Measurements from ENCODE around the gene ZFYVE28.

ZFYVE28 gene

DNA sequence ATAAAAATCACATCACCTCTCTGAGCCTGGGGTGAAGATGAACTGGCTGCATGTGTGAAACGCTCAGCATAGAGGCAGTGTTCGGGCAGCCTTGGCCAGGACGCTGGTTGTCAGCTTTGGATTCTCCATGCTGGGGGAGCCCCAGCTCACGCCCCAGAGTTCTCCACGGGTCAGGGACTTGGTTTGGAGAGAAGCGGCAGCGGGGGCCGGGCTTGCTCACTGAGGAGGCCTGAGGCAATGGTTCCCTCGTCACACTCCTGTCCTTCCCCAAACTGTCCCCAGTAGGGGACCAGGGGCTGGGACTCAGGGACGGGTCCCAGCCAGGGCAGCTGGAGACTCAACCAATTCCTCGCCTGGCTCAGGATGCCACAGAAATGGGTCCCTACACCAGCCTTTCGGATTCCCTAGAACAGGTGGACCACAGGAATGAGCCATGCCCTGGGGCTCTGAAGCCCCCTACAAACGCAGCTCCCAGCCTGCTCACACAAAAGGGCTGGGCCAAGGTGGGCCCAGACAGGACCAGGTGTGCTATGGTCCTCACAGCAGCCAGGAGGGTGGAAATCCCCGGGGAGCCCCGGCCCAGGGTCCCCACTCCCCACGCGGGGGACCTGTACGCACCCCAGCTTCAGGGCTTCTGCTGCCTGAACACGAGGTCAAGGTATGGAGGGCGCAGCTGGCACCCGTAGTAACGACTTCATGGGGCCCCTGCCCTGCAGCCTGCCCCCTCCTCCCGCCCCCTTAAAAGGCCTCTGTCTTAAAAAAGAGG is 157.9 kb downstream of the ZFYVE28 start:
- Histone ChIP-seq H2BK5ac (ENCODE audit: low read length) (no peak overlapping the region), H4K5ac (ENCODE audit: low read length) (no peak overlapping the region), H2BK15ac (replicated peaks; ENCODE audit: low read depth) (no peak overlapping the region), H3K36me3 (ENCODE audit: control insufficient read depth, insufficient read depth, low read length) (no peaks in the 10 kb centered on the region), H2AK5ac (ENCODE audit: low read length) (no peak overlapping the region), H3K56ac (ENCODE audit: low read length) (peak overlapping the region; percentile 81), H2BK120ac (ENCODE audit: low read depth, low read length) (no peak overlapping the region), H3K79me1 (ENCODE audit: low read length) (no peaks in the 10 kb centered on the region), H3K27ac (ENCODE audit: low read depth, low read length) (no peak overlapping the region), H3K79me2 (ENCODE audit: control insufficient read depth, insufficient read depth, low read length) (no peaks in the 10 kb centered on the region), H3K4me3 (ENCODE audit: low read length) (peak overlapping the region; percentile 58), H3K18ac (ENCODE audit: low read length) (peak overlapping the region; percentile 25), H3K4me1 (ENCODE audit: control insufficient read depth, low read depth, low read length) (no peaks in the 10 kb centered on the region), H3K23ac (ENCODE audit: low read length) (no peak overlapping the region), H3K9ac (ENCODE audit: low read length) (peak overlapping the region; percentile 74), H3K27me3 (ENCODE audit: insufficient read depth, low read length, poor library complexity) (no peaks in the 10 kb centered on the region), H3K4ac (ENCODE audit: low read depth, low read length) (no peak overlapping the region), H3K4me2 (ENCODE audit: low read length) (peak overlapping the region; percentile 56), H4K8ac (ENCODE audit: low read depth, low read length) (no peak overlapping the region)
- WGBS (ENCODE audit: extremely low coverage, insufficient coverage, low lambda C conversion rate): no CpG with 5 or more reads among the region's 23 CpGs
- DNase-seq: no peak

DNA sequence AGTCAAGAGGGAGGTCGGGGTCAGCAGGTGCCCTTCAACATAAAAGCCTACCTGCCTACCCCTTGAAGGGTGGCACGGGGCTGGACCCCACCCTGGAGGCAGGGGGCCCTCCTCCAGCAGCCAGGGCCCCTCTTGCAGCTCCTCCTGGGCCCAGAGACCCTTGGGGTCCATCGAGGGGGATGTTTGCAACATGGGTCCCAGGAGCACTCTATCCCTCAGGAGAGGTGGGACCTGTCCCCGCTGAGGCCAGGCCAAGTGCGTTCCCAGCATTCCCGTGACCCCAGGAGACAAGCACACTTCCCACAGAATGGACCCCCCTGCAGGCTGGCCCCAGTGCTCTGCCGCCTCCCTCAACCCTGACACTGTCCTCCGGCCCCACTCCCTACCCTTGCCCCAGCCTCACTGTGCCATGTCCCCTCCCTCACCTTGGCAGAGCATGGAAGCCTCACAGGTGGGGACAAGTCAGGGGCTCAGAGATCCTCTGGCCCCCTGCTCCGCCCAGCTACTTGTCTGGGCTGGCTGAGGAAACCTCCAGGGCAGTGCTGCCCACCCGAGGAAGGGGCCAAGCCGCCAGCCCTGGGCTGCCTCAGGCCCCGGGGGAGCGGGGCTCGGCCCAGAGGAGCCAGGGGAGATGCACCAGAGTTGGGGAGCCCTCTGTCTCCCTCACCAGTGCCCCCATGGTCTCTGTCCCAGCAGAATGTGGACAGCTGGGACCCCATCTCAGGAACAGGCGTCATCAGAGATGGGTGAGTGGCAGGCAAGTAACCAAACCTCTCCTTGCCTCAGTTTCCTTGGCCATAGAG is 158.7 kb downstream of the ZFYVE28 start:
- no CpG with 5 or more reads among the region's 15 CpGs for WGBS (ENCODE audit: extremely low coverage, insufficient coverage, low lambda C conversion rate)
- DNase-seq: no peak

DNA sequence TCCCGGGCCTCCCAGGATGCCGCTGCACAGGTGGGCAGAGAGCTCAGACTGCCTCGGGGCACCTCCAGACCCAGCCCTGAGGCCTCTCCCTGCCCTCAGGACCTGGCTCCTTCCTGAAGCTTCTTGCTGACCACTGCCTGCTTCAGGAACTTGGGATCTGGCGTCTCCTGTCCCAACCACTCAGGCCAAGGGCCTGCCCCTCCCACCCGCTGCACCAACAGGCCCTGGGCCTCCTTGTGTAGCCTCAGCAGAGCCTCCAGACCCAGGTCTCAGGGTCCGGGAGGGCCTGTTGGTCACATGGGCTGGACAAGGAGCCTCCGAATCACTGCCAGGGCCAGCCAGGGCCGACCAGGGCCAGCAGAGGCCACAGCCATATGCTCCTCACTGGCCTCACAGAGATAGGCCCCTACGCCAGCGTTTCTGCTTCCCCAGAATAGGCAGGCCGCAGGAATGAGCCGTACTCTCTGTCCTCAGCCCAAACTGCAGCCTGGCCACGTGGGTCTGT is 159.4 kb downstream of the ZFYVE28 start:
- no peak overlapping the region for H2BK120ac ChIP-seq (ENCODE audit: low read depth, low read length)
- no peak overlapping the region for H4K8ac ChIP-seq (ENCODE audit: low read depth, low read length)
- no peak for DNase-seq
- H3K4ac ChIP-seq (ENCODE audit: low read depth, low read length): no peak overlapping the region
- no peak overlapping the region for H3K4me3 ChIP-seq (ENCODE audit: low read length)
- no peak overlapping the region for H2BK5ac ChIP-seq (ENCODE audit: low read length)
- H3K23ac ChIP-seq (ENCODE audit: low read length): no peak overlapping the region
- H3K79me1 ChIP-seq (ENCODE audit: low read length): no peaks in the 10 kb centered on the region
- no peaks in the 10 kb centered on the region for H3K79me2 ChIP-seq (ENCODE audit: control insufficient read depth, insufficient read depth, low read length)
- WGBS (ENCODE audit: extremely low coverage, insufficient coverage, low lambda C conversion rate): no CpG with 5 or more reads among the region's 13 CpGs
- H2AK5ac ChIP-seq (ENCODE audit: low read length): no peak overlapping the region
- H2BK15ac ChIP-seq (replicated peaks; ENCODE audit: low read depth): no peak overlapping the region
- H3K18ac ChIP-seq (ENCODE audit: low read length): no peak overlapping the region
- H3K4me2 ChIP-seq (ENCODE audit: low read length): no peak overlapping the region
- H3K4me1 ChIP-seq (ENCODE audit: control insufficient read depth, low read depth, low read length): no peaks in the 10 kb centered on the region
- no peak overlapping the region for H4K5ac ChIP-seq (ENCODE audit: low read length)
- H3K56ac ChIP-seq (ENCODE audit: low read length): no peak overlapping the region
- no peak overlapping the region for H3K9ac ChIP-seq (ENCODE audit: low read length)
- no peak overlapping the region for H3K27ac ChIP-seq (ENCODE audit: low read depth, low read length)
- peaks cover 2% of the 10 kb centered on the region for H3K36me3 ChIP-seq (ENCODE audit: control insufficient read depth, insufficient read depth, low read length)
- H3K27me3 ChIP-seq (ENCODE audit: insufficient read depth, low read length, poor library complexity): no peaks in the 10 kb centered on the region

More for the DNA sequence above, 158.7 kb downstream of the ZFYVE28 start:
- Histone ChIP-seq H3K4me1 (ENCODE audit: control insufficient read depth, low read depth, low read length) (no peaks in the 10 kb centered on the region), H4K5ac (ENCODE audit: low read length) (no peak overlapping the region), H2AK5ac (ENCODE audit: low read length) (no peak overlapping the region), H3K79me2 (ENCODE audit: control insufficient read depth, insufficient read depth, low read length) (no peaks in the 10 kb centered on the region), H2BK120ac (ENCODE audit: low read depth, low read length) (no peak overlapping the region), H3K4me3 (ENCODE audit: low read length) (no peak overlapping the region), H3K27me3 (ENCODE audit: insufficient read depth, low read length, poor library complexity) (no peaks in the 10 kb centered on the region), H3K4me2 (ENCODE audit: low read length) (no peak overlapping the region), H4K8ac (ENCODE audit: low read depth, low read length) (no peak overlapping the region), H3K4ac (ENCODE audit: low read depth, low read length) (no peak overlapping the region), H2BK15ac (replicated peaks; ENCODE audit: low read depth) (no peak overlapping the region), H3K56ac (ENCODE audit: low read length) (no peak overlapping the region), H3K18ac (ENCODE audit: low read length) (no peak overlapping the region), H3K27ac (ENCODE audit: low read depth, low read length) (no peak overlapping the region), H3K36me3 (ENCODE audit: control insufficient read depth, insufficient read depth, low read length) (peaks cover 2% of the 10 kb centered on the region), H3K9ac (ENCODE audit: low read length) (no peak overlapping the region), H2BK5ac (ENCODE audit: low read length) (no peak overlapping the region), H3K23ac (ENCODE audit: low read length) (no peak overlapping the region), H3K79me1 (ENCODE audit: low read length) (no peaks in the 10 kb centered on the region)

DNA sequence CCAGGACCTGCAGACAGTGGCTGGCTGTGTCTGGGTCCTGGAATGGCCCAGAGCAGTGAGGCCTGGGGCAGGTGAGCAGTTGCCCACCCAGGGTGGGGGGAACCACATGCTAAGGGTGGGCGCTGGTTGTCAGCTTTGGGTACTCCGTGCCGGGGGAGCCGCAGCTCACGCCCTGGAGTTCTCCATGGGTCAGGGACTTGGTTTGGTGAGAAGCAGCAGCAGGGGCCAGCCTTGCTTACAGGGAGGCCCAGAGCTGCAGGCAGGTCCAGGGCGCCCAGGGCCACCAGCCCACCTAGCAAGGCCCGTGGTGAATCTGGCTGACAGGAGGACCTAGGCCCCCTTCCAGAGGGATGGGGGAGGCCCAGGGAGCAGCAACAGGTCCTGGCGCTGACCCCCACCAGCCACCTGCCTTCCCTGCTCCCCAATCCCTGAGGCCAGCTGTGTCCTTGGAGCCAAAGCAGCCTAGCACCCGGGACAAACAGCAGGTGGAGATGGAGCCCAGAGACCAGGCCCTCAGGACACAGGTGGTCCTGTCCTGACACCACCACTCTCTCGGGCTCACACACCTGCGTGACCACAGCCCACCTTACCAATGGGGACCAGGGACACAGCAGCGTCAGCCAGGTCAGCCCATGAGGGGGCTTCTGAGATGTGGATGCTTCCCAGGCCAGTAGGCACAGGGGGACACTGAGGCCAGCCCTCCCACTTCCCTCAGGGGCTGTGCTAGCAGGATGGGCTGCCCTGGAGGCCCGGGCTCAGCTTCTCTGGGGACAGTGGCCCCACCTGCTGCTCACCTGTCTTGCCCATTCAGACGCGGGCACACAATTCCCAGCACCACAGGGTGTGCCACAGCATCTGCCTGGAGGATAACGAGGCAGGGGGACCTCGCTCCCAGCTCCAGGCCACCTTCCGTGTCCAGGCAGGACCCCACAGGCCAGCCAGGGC is 160.1 kb downstream of the ZFYVE28 start:
- Histone ChIP-seq H3K56ac (ENCODE audit: low read length) (no peak overlapping the region), H3K79me2 (ENCODE audit: control insufficient read depth, insufficient read depth, low read length) (no peaks in the 10 kb centered on the region), H3K36me3 (ENCODE audit: control insufficient read depth, insufficient read depth, low read length) (peaks cover 2% of the 10 kb centered on the region), H3K4ac (ENCODE audit: low read depth, low read length) (no peak overlapping the region), H3K18ac (ENCODE audit: low read length) (no peak overlapping the region), H3K4me1 (ENCODE audit: control insufficient read depth, low read depth, low read length) (no peaks in the 10 kb centered on the region), H3K27me3 (ENCODE audit: insufficient read depth, low read length, poor library complexity) (no peaks in the 10 kb centered on the region), H2BK15ac (replicated peaks; ENCODE audit: low read depth) (no peak overlapping the region), H3K4me2 (ENCODE audit: low read length) (no peak overlapping the region), H3K9ac (ENCODE audit: low read length) (no peak overlapping the region), H3K4me3 (ENCODE audit: low read length) (no peak overlapping the region), H3K79me1 (ENCODE audit: low read length) (no peaks in the 10 kb centered on the region), H4K8ac (ENCODE audit: low read depth, low read length) (no peak overlapping the region), H3K23ac (ENCODE audit: low read length) (no peak overlapping the region), H3K27ac (ENCODE audit: low read depth, low read length) (no peak overlapping the region), H4K5ac (ENCODE audit: low read length) (no peak overlapping the region), H2AK5ac (ENCODE audit: low read length) (no peak overlapping the region), H2BK5ac (ENCODE audit: low read length) (no peak overlapping the region), H2BK120ac (ENCODE audit: low read depth, low read length) (no peak overlapping the region)
- WGBS (ENCODE audit: extremely low coverage, insufficient coverage, low lambda C conversion rate): no CpG with 5 or more reads among the region's 18 CpGs
- no peak for DNase-seq

DNA sequence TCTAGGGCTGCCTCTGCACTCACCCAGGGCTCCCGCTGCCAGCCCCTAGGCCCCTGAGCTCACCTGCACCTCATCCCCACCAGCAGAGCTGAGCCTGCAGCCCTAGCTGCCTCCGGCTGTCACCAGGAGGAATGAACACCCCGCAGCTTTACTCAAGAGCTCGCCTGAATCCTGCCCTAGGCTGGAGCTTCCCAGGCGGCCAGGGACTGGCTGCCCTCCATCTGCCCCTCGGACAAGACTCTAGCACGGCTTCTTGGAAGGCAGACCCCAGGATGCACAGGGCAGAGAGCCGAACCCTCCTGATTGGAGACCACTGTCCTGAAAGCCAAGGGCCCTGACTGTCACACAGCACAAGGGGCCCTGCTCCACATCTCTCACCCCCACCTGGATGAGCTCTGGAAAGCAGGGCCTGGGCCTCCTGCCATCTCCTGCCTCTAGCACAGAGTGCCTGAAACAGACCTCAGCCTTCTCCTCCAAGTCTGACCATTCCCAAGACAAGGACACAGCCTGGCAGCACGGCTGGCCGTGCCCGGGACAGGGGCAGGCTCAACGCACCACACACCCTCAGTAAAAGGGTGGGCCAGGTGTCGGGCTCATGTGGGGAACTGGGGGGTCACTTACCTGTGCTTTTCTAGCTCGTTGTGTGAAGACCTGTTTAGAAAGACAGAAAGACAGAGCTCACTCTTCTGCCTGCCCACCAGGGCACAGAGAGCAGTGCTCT is 160.9 kb downstream of the ZFYVE28 start:
- no peak overlapping the region for H3K27ac ChIP-seq (ENCODE audit: low read depth, low read length)
- H2BK120ac ChIP-seq (ENCODE audit: low read depth, low read length): no peak overlapping the region
- peak overlapping the region; percentile 7 for H3K56ac ChIP-seq (ENCODE audit: low read length)
- H3K18ac ChIP-seq (ENCODE audit: low read length): no peak overlapping the region
- no peak for DNase-seq
- H2BK5ac ChIP-seq (ENCODE audit: low read length): no peak overlapping the region
- H3K79me2 ChIP-seq (ENCODE audit: control insufficient read depth, insufficient read depth, low read length): no peaks in the 10 kb centered on the region
- no peaks in the 10 kb centered on the region for H3K27me3 ChIP-seq (ENCODE audit: insufficient read depth, low read length, poor library complexity)
- no peak overlapping the region for H4K8ac ChIP-seq (ENCODE audit: low read depth, low read length)
- no CpG with 5 or more reads among the region's 14 CpGs for WGBS (ENCODE audit: extremely low coverage, insufficient coverage, low lambda C conversion rate)
- H3K4me2 ChIP-seq (ENCODE audit: low read length): no peak overlapping the region
- H3K79me1 ChIP-seq (ENCODE audit: low read length): no peaks in the 10 kb centered on the region
- H2BK15ac ChIP-seq (replicated peaks; ENCODE audit: low read depth): no peak overlapping the region
- H3K4ac ChIP-seq (ENCODE audit: low read depth, low read length): no peak overlapping the region
- H3K4me3 ChIP-seq (ENCODE audit: low read length): no peak overlapping the region
- no peak overlapping the region for H3K9ac ChIP-seq (ENCODE audit: low read length)
- no peak overlapping the region for H3K23ac ChIP-seq (ENCODE audit: low read length)
- no peak overlapping the region for H4K5ac ChIP-seq (ENCODE audit: low read length)
- H3K36me3 ChIP-seq (ENCODE audit: control insufficient read depth, insufficient read depth, low read length): peaks cover 2% of the 10 kb centered on the region
- no peak overlapping the region for H2AK5ac ChIP-seq (ENCODE audit: low read length)
- no peaks in the 10 kb centered on the region for H3K4me1 ChIP-seq (ENCODE audit: control insufficient read depth, low read depth, low read length)
